SK-N-SH (cell line): ENCODE measurements around the gene CCDC178.

ENCODE experiments used
- CTCF ChIP-seq: fragments of 200-600 bp; sonication (generic); IDR thresholded peaks from 2 replicates; pipeline ENCODE4 v1.6.1; 2017; ENCODE audit warnings: antibody characterized with exemption, mild to moderate bottlenecking, moderate library complexity
- EP300 ChIP-seq, 2 experiments: IDR thresholded peaks; 2 replicates each; pipeline versions ENCODE4 v1.4.0 to v1.6.1; 2012; ENCODE audit warnings: borderline replicate concordance in 1 of 2, low read depth in 1 of 2, low read length in 1 of 2
- NFIC ChIP-seq: IDR thresholded peaks from 2 replicates; pipeline ENCODE4 v1.4.0; 2012; ENCODE audit warnings: borderline replicate concordance
- SIN3A ChIP-seq: IDR thresholded peaks from 2 replicates; pipeline ENCODE4 v1.6.1; 2012; ENCODE audit warnings: low read depth, mild to moderate bottlenecking, low read length, moderate library complexity, borderline replicate concordance
- YY1 ChIP-seq: IDR thresholded peaks from 2 replicates; pipeline ENCODE4 v1.4.0; 2012; ENCODE audit warnings: low read depth, mild to moderate bottlenecking

DNA sequence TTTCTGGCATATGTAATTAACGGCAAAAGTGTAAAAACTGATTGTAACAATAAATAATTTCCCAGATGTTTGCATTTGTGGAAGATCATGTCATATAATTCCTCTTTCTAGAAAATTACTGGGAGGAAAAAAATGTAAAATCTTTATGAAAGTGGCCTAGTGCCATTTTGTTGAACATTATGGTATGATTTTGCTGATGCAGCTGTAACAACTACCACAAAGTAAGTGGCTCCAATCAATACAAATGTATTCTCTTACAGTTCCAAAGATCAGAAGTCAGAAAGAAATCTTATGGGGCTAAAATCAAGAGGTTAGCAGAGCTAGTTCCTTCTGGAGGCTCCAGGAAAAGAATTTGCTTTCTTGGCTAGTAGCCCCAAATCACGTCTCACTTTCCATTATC lies 281.4 kb downstream of the CCDC178 start:
- TF ChIP-seq CTCF (no peak), EP300 (IDR thresholded peaks at IDR 0.05; ENCODE audit: borderline replicate concordance in 1 of 2, low read depth in 1 of 2, low read length in 1 of 2) (no peak), YY1 (no peak), NFIC (no peak), SIN3A (no peak)
